Measurements from ENCODE around the gene FAM118B. TPM values are rescaled to one million over a fixed set of nuclear protein-coding genes. Genes with fewer than 3 reads are reported as not detected.

The FAM118B gene
- total RNA-seq, 2 donors from 2014 or later, result 11.1 to 13.2 TPM

DNA sequence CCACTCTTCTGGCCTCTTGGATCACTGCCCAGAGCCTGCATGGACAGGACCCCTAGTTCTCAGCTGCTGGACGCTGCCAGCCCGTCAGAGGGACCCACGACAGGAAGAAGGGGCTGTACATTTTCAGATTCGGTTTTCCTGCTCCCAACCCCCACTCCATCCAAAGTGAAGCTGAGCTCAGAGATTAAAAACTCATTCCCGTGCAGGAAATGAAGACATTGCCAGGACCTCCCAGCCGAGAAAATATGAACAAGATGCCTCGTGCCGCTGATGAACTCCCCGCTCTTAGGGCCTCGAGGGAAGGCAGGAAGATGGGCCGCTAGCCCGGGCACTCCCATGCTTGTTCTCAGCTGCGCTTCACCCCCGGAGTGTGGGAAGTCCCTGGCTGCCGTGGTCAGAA, 36.2 kb upstream of the FAM118B start:
- DNase-seq (no peak), ATAC-seq (replicated peaks in 1 of 2) (no peak)
- peaks cover 0 to 2% of the 10 kb centered on the region in 2 donors for H3K36me3 Mint-ChIP-seq (ENCODE audit: insufficient read depth in 2 of 2)
- no peak overlapping the region for H3K4me3 Mint-ChIP-seq
- H3K27me3 Mint-ChIP-seq (ENCODE audit: low read depth), result no peaks in the 10 kb centered on the region
- no peaks in the 10 kb centered on the region for H3K4me1 Mint-ChIP-seq (ENCODE audit: low read depth)
- no peaks in the 10 kb centered on the region for H3K9me3 Mint-ChIP-seq
- no peak overlapping the region for H3K27ac Mint-ChIP-seq

DNA sequence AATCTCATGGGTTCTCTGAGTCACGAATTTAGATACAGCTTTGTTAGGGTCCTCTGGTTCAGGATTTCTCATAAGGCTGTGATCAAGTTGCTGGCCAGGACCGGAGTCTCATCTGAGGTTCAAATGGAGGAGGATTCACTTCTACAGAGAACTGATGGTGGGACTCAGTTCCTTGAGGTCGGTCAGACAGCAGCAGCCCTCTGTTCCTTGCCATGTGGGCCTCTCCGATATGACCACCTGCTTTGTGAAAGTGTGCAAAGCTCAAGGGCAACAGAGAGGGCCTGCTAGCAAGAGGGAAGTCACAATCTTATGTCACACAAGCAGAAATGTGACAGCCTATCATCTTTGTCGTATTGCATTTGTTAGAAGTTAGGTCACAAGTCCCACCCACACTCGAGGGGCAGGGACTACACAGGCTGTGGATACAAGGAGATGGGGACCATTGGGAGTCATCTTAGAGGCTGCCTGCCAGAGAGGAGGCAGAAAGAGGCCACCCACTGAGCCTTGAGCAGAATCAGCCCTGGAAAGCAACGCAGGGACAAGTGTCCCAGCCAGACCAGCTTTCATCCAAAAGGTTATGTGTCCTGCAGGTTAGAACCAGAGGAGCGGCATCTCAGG, 34.6 kb upstream of the FAM118B start:
- peaks cover 0 to 2% of the 10 kb centered on the region in 2 donors for H3K36me3 Mint-ChIP-seq (ENCODE audit: insufficient read depth in 2 of 2)
- H3K9me3 Mint-ChIP-seq, result no peaks in the 10 kb centered on the region
- H3K4me3 Mint-ChIP-seq, result no peak overlapping the region
- H3K4me1 Mint-ChIP-seq (ENCODE audit: low read depth), result no peaks in the 10 kb centered on the region
- H3K27ac Mint-ChIP-seq, result no peak overlapping the region
- DNase-seq (no peak), ATAC-seq (replicated peaks in 1 of 2) (no peak)
- no peaks in the 10 kb centered on the region for H3K27me3 Mint-ChIP-seq (ENCODE audit: low read depth)

DNA sequence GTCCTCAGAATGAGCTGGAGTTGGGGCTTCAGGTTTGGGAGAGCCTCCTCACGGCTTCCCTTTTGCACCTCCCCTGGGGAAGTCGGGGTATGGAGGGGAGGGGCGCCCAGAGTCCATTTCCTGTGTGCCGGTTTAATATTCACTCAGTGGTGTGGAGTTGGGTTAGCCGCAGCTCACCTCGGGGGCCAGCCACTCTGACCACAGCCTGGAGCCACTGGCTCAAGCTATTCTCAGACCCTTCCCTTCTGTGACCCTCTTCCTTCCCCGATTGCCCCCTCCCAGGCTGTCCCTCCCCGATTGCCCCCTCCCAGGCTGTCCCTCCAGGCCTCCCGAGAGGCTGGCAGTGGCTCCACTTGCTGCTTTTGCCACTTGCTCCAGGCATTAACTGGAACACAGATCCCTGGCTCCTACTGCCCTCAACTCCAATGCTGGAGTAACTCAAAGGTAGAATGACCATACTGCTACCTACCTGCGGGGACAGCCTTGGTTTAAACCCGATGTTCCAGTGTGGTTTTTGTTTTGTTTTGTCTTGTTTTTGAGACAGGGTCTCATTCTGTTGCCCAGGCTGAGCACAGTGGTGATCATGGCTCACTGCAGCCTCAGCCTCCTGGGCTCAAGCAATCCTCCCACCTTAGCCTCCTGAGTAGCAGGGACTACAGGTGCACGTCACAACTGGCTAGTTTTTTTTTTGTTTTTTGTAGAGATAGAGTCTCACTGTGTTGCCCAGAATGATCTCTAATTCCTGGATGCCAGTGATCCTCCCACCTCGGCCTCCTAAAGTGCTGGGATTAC, 29.4 kb upstream of the FAM118B start:
- DNase-seq, result no peak
- Mint-ChIP-seq H3K9me3 (no peaks in the 10 kb centered on the region), H3K4me3 (no peak overlapping the region), H3K27ac (no peak overlapping the region), H3K36me3 (ENCODE audit: insufficient read depth in 2 of 2) (peaks cover 0 to 2% of the 10 kb centered on the region in 2 donors), H3K27me3 (ENCODE audit: low read depth) (no peaks in the 10 kb centered on the region), H3K4me1 (ENCODE audit: low read depth) (peaks cover 4% of the 10 kb centered on the region)
- no peak for ATAC-seq (replicated peaks in 1 of 2)

DNA sequence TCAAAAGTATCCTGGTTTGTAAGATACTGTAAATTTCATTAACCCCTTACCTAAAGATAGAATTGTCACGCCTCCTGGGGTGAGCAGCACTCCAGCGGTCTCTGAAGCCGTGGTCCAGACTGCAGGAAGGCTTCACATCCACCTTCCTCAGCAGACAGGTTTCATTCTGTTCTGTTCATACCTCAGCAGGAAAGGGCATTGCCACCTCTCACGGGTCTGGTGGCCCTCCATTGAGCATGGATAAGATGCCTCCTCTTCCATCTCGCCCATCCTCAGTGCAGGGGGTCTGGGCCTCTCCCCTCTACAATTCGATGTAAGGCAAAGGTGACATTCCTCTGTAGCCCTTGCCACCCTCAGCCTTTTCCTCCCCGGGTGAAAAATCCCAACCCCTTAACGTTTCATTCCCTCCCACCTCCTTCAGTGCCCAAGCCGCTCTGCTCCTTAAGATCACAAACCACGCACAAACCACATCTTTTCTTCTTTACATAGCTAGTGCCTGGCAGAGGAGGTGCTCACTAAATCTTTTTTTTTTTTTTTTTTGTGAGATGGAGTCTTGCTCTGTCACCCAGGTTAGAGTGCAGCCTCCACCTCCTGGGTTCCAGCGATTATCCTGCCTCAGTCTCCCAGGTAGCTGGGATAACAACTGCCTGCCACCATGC, 28.7 kb upstream of the FAM118B start:
- no peaks in the 10 kb centered on the region for H3K9me3 Mint-ChIP-seq
- H3K4me3 Mint-ChIP-seq, result no peak overlapping the region
- ATAC-seq (replicated peaks in 1 of 2), result no peak
- H3K27me3 Mint-ChIP-seq (ENCODE audit: low read depth), result no peaks in the 10 kb centered on the region
- DNase-seq, result no peak
- H3K4me1 Mint-ChIP-seq (ENCODE audit: low read depth), result peaks cover 4% of the 10 kb centered on the region
- H3K27ac Mint-ChIP-seq, result no peak overlapping the region
- H3K36me3 Mint-ChIP-seq (ENCODE audit: insufficient read depth in 2 of 2), result peaks cover 0 to 2% of the 10 kb centered on the region in 2 donors

DNA sequence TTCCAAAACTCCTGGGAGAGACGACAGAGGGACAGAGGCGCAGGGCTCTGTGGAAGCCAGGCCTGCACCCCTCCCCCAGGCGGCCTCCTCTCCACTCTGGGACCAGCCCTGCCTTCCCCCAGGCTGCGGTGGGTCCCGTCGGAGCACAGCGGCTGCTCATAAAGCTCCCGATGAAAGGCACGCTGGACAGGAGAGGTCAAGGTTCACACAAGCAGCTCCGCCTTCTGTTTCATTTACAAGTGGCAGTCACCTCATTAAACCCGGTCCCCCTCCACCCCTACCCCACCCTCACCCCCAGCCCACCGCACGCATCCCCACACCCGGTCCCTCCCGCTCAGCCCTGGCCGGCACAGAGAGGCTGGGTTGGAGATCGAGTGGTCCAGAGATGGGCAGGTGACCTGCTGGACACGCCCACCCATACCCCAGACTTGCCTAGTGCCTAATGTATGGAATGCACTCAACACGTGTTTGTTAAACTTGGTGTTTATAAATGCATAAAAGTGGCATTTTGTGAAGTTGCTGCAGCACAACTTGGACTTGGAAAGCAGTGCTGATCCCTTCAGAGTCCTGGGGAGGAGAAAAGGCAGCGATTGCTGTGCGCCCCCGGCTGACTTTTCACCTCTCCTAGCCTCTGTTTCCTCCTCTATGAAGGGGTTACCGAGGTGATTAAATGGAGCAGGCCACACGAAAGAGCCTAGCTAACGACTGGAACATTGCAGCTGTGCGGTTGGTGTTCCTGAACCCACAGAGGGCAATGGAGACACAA, 26.1 kb upstream of the FAM118B start:
- no peak overlapping the region for H3K27ac Mint-ChIP-seq
- no peak for ATAC-seq (replicated peaks in 1 of 2)
- H3K4me1 Mint-ChIP-seq (ENCODE audit: low read depth), result peaks cover 4% of the 10 kb centered on the region
- DNase-seq, result no peak
- H3K9me3 Mint-ChIP-seq, result no peaks in the 10 kb centered on the region
- H3K36me3 Mint-ChIP-seq (ENCODE audit: insufficient read depth in 2 of 2), result no peaks in the 10 kb centered on the region
- H3K27me3 Mint-ChIP-seq (ENCODE audit: low read depth), result no peaks in the 10 kb centered on the region
- no peak overlapping the region for H3K4me3 Mint-ChIP-seq

DNA sequence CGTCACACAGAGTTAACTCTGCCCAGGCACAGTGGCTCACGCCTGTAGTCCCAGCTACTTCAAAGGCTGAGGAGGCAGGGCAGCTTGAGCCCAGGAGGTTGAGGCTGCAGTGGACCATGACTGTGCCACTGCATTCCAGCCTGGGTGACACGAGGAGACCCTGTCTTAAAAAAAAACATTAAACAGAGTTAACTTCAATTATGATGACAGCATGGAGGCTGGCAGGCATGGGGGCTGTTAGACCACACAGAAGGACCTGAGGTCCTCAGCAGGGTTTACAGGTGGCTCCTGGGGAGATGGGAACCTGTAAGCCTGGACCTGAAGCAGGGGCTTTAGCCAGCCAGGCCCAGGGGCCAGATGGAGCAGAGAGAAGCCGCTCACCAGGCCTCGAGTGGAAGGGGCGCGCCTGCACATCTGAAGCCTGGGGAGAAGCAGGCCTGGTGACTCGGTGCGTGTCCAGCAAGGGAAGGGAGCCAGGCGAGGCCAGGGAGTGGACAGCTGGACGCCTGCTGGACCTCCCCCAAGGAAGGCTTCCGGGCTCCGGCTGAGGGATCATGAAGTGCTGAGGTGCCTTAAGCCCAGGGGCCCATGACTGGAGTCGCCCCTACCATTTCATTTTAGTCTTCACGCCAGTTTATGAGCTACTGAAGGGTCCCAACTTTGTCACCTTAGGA, 25.4 kb upstream of the FAM118B start:
- no peak overlapping the region for H3K27ac Mint-ChIP-seq
- no peak overlapping the region for H3K4me3 Mint-ChIP-seq
- no peak for DNase-seq
- no peaks in the 10 kb centered on the region for H3K36me3 Mint-ChIP-seq (ENCODE audit: insufficient read depth in 2 of 2)
- H3K9me3 Mint-ChIP-seq, result no peaks in the 10 kb centered on the region
- ATAC-seq (replicated peaks in 1 of 2), result no peak
- H3K27me3 Mint-ChIP-seq (ENCODE audit: low read depth), result no peaks in the 10 kb centered on the region
- peaks cover 4% of the 10 kb centered on the region for H3K4me1 Mint-ChIP-seq (ENCODE audit: low read depth)

DNA sequence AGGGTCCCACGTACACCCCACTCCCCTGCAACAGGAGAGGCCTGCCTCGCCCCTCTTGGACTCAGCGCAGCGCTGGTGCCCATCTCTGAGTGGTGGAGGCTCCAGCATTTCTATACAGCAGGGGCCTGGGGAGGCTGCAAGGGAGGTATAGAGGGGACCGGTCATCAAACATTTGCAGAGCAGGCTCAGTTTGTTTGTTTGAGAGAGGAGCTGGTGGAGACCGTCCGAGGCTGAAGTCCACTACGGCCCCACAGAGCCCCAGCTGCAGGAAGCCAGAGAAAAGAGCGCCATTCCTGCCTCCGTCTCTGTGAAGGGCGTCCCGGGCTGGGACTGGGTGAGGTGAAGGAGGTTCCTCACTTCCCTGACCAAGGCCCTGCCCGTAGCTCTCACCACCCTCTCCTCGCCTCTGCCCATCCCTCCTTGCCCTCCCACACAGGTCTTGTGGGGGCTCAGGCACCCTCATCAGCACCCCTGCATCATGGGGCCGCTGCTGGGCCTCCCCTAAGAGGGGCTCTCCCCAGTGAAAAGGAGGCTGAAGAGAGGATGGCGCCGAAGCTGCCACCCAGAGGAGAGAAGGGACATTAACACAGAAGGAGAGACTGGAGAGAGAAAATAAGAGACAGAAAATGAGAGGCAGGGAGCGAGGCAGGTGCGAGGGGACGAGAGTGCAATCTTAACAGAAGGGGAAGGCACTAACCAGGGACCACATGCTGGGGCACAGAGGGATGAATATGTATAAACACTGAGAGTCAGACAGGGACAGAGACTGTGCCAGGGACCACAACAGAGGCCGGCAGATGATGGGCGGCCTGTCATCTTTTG, 24.7 kb upstream of the FAM118B start:
- ATAC-seq (replicated peaks in 1 of 2), result no peak
- Mint-ChIP-seq H3K27ac (no peak overlapping the region), H3K4me1 (ENCODE audit: low read depth) (peaks cover 4% of the 10 kb centered on the region), H3K36me3 (ENCODE audit: insufficient read depth in 2 of 2) (no peaks in the 10 kb centered on the region), H3K4me3 (no peak overlapping the region), H3K27me3 (ENCODE audit: low read depth) (no peaks in the 10 kb centered on the region), H3K9me3 (no peaks in the 10 kb centered on the region)
- no peak for DNase-seq

DNA sequence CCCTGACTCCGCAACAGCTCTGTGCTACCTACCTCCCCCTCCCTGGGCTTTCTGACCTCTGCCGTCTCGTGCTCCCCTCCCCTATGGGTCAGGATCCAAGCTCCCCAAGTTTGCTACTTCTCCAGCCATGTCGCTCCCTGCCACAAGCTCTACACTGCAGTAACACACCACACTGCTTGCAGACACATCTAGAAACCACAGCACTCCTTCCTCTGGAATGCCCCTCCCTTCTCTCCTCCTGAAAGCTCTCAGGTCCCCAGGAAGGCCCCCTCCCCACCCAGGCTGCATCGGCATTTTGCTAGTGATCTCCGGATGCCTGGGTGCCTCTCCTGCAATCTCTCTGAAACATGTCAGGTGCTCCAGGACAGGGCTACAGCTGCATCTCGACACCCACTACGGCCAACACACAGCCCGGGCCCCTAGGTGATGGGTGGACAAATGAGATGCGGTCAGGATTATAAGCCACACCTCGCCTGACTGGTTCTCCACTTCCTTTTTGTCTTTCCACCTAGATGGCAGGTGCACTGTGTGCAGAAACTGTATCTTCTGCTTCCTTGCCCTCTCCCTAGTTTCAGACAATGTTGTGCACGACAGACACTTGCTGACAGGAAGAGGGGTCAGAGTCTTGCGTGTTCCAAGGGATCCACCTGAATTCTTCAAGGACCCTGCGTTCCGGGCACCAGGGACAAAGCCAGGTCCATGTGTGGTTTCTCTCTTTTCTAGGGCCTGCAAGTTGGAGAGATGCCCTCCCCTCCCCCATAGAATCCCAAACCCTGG, 23.1 kb upstream of the FAM118B start:
- H3K36me3 Mint-ChIP-seq (ENCODE audit: insufficient read depth in 2 of 2), result no peaks in the 10 kb centered on the region
- H3K27me3 Mint-ChIP-seq (ENCODE audit: low read depth), result no peaks in the 10 kb centered on the region
- no peak for ATAC-seq (replicated peaks in 1 of 2)
- DNase-seq, result no peak
- H3K4me1 Mint-ChIP-seq (ENCODE audit: low read depth), result no peaks in the 10 kb centered on the region
- H3K27ac Mint-ChIP-seq, result no peak overlapping the region
- H3K9me3 Mint-ChIP-seq, result no peaks in the 10 kb centered on the region
- no peak overlapping the region for H3K4me3 Mint-ChIP-seq

DNA sequence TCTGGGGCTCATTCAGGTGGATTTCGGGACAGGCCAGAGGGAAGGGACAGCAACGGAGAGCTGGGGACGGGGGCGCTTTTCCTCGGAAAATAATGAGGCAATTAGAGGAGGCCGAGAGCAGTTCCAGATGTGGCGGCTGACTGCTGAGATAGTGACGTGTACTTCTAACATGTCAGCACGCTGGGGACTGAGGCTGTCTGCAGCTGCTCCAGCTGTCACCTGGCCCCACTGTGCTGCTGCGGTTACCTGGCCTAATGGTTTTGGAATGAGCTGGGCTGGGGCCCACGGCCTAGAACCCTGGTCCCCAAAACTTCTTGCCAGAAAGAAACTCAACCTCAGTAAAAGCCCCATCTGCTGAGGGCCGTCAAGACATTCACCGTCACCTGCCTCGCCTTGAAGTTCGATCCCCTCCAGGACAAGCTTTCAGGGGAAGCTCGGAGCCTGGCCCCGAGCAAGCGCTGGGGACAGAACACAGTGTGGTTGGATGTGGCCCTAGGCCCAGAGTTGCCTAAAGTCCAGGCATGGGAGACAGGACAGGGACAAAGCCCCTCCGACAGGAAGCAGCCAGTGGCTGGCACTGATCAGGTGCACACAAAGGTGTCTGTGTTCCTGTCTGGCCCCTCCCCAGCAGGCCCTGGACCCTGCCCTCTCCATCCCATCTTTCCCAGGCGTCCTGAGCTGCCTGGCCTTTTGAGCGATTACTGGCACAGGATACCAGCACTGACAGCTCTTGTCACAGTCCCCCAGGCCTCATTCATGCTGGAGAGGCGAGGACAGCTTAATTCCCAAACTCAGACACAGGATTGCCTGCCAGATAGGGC, 22.3 kb upstream of the FAM118B start:
- Mint-ChIP-seq H3K9me3 (no peaks in the 10 kb centered on the region), H3K27ac (no peak overlapping the region), H3K4me1 (ENCODE audit: low read depth) (no peaks in the 10 kb centered on the region), H3K27me3 (ENCODE audit: low read depth) (no peaks in the 10 kb centered on the region), H3K4me3 (no peak overlapping the region), H3K36me3 (ENCODE audit: insufficient read depth in 2 of 2) (no peaks in the 10 kb centered on the region)
- ATAC-seq (replicated peaks in 1 of 2) (no peak), DNase-seq (no peak)

DNA sequence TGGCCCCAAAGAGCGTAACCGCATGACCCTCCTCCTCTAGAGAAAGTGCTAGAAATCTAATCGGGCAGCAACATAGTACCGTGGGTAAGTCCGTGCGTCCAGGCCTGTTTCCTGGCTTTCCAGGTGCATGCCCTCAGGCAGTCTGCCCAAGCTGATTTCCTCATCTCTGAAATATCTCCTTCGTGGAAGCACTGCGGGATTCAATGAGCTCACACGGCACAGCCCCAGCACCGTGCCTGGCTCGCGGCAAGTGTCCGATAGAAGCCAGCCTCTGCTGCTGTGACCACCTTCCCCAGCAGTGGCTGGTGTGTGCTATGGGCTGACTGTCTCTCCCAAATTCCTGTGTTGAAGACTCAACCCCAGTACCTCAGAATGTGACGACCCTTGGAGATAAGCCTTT, 20.8 kb upstream of the FAM118B start:
- H3K4me1 Mint-ChIP-seq (ENCODE audit: low read depth), result no peaks in the 10 kb centered on the region
- H3K4me3 Mint-ChIP-seq, result no peak overlapping the region
- no peak for DNase-seq
- no peak overlapping the region for H3K27ac Mint-ChIP-seq
- H3K27me3 Mint-ChIP-seq (ENCODE audit: low read depth), result no peaks in the 10 kb centered on the region
- ATAC-seq (replicated peaks in 1 of 2), result no peak
- no peaks in the 10 kb centered on the region for H3K9me3 Mint-ChIP-seq
- H3K36me3 Mint-ChIP-seq (ENCODE audit: insufficient read depth in 2 of 2), result peaks cover 1 to 4% of the 10 kb centered on the region in 2 donors
